A673 (cell line): ENCODE data around the gene GIN1.

ENCODE experiments used
- CTCF ChIP-seq: fragments of 300-800, 200-600 bp; sonication (generic); conservative IDR thresholded peaks from 2 replicates; pipeline ENCODE4 v1.5.1; 2017; ENCODE audit warnings: low read depth, mild to moderate bottlenecking, antibody characterized with exemption, low read length, moderate library complexity, mixed read lengths
- EZH2 ChIP-seq: fragments of 200-600 bp; sonication (generic); IDR thresholded peaks from 2 replicates; pipeline ENCODE4 v1.6.1; 2017; ENCODE audit warnings: borderline replicate concordance, low read depth, mild to moderate bottlenecking, mixed read lengths, antibody characterized with exemption, low read length; ENCODE audit not compliant: poor library complexity, severe bottlenecking

- TF ChIP-seq CTCF: no peak
- TF ChIP-seq EZH2: no peak
Observed at GRCh38 chr5:103148213-103148612, 28.3 kb upstream of the GIN1 start.
